Common myeloid progenitor, CD34-positive (primary cell): ENCODE measurements around the gene CCDC85C.

Experiments
- CTCF ChIA-PET: fragments of 350-600 bp; sonication (Branson Sonifier 250); formaldehyde crosslinking; loops from one replicate; lab custom pipeline; 2021; ENCODE audit warnings: antibody characterized with exemption; lab: Charles Lee
- POLR2A ChIA-PET: fragments of 350-600 bp; sonication (Branson Sonifier 250); formaldehyde crosslinking; loops from one replicate; lab custom pipeline; 2021; ENCODE audit warnings: antibody characterized with exemption; lab: Charles Lee
- DNase-seq, 3 donors: peaks; one replicate each; pipeline versions ENCODE4 v3.0.0 to v3.0.0-alpha.2; 2013
- H3K27ac ChIP-seq, 2 experiments: 1 replicate in 1 of 2; 2 replicates in 1 of 2; pipeline ENCODE4 v1.7.0; 2013; ENCODE audit warnings: inconsistent platforms in 2 of 2, low read length in 2 of 2, mild to moderate bottlenecking in 2 of 2, low read depth in 1 of 2, moderate library complexity in 1 of 2; ENCODE audit not compliant: severe bottlenecking in 2 of 2, insufficient read depth in 1 of 2, poor library complexity in 1 of 2
- H3K27me3 ChIP-seq, 5 experiments: replicated peaks in 2 of 5; 1 replicate in 3 of 5; 2 replicates in 2 of 5; pipeline versions ENCODE4 v1.6.1 to v1.7.0; 2013; ENCODE audit warnings: low read length in 4 of 5, mild to moderate bottlenecking in 2 of 5, moderate library complexity in 2 of 5, inconsistent platforms in 1 of 5; ENCODE audit not compliant: insufficient read depth in 5 of 5, control insufficient read depth in 4 of 5
- H3K36me3 ChIP-seq, 4 experiments: 1 replicate in 2 of 4; 2 replicates in 2 of 4; pipeline versions ENCODE4 v1.6.1 to v1.7.0; 2013; ENCODE audit warnings: low read length in 3 of 4, control low read depth in 1 of 4, mild to moderate bottlenecking in 1 of 4; ENCODE audit not compliant: control insufficient read depth in 4 of 4, insufficient read depth in 4 of 4
- H3K4me1 ChIP-seq, 4 experiments: 1 replicate in 3 of 4; 2 replicates in 1 of 4; pipeline versions ENCODE4 v1.6.1 to v1.7.1; 2013; ENCODE audit warnings: low read length in 3 of 4, mild to moderate bottlenecking in 3 of 4, control low read depth in 1 of 4, inconsistent platforms in 1 of 4, moderate library complexity in 1 of 4; ENCODE audit not compliant: control insufficient read depth in 4 of 4, insufficient read depth in 4 of 4; ENCODE audit errors: control extremely low read depth in 1 of 4
- H3K4me3 ChIP-seq, 7 experiments: 1 replicate in 4 of 7; 2 replicates in 3 of 7; pipeline versions ENCODE4 v1.5.1 to v1.7.0; 2013; ENCODE audit warnings: mild to moderate bottlenecking in 7 of 7, low read length in 6 of 7, moderate library complexity in 6 of 7, inconsistent platforms in 2 of 7, low read depth in 2 of 7, control low read depth in 1 of 7; ENCODE audit not compliant: insufficient read depth in 4 of 7, control insufficient read depth in 1 of 7; ENCODE audit errors: extremely low read depth in 1 of 7
- H3K9me3 ChIP-seq, 5 experiments: 1 replicate in 4 of 5; 2 replicates in 1 of 5; pipeline versions ENCODE4 v1.6.1 to v1.7.1; 2013; ENCODE audit warnings: low read length in 4 of 5, mild to moderate bottlenecking in 2 of 5, inconsistent platforms in 1 of 5, low read depth in 1 of 5, moderate library complexity in 1 of 5; ENCODE audit not compliant: control insufficient read depth in 4 of 5, insufficient read depth in 2 of 5; ENCODE audit errors: control extremely low read depth in 1 of 5
- WGBS: methylation state at CpG from one replicate; pipeline ENCODE4 v1.1.5; 2013; ENCODE audit not compliant: insufficient coverage; 5-methylcytosine and 5-hydroxymethylcytosine counted together

Gene CCDC85C

DNA sequence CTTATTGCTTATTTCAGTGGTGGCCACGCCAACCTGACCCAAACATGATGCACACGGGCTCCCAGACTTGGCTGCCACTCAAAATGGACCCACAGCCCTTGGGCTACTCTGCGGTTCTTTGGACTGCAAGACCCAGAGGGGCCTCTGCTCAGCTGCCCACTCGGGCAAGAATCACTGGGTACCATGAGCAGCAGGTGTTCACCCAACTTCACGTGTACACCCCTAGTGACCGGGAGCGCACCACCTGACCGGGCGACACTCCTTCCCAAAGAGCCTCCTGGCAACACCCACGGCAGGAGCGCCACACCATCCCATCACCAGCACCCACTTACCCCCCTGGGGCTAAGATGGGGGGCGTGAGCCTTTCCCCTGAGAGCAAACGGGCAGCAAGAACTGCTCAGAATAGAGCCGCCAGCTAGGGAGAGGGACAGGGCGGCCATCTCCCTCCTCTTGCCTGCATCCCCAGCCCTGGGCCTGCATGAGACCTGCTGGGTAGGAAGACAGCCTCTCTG is 90.8 kb downstream of the CCDC85C start:
- no peaks in the 10 kb centered on the region for H3K4me1 ChIP-seq
- peaks cover 8 to 43% (median 37%) of the 10 kb centered on the region in 4 experiments for H3K36me3 ChIP-seq
- ChIA-PET POLR2A (no interaction called here), CTCF (interaction anchor here (1.2 kb wide), 1 partner anchor 363 kb away, joined by 3 read pairs; no protein-coding TSS in a partner anchor)
- DNase-seq = no peak
- 89% methylated on average over 6 of the region's 15 CpGs for WGBS
- no peak overlapping the region for H3K27ac ChIP-seq
- no peaks in the 10 kb centered on the region for H3K27me3 ChIP-seq
- H3K9me3 ChIP-seq = no peaks in the 10 kb centered on the region
- H3K4me3 ChIP-seq = no peak overlapping the region

DNA sequence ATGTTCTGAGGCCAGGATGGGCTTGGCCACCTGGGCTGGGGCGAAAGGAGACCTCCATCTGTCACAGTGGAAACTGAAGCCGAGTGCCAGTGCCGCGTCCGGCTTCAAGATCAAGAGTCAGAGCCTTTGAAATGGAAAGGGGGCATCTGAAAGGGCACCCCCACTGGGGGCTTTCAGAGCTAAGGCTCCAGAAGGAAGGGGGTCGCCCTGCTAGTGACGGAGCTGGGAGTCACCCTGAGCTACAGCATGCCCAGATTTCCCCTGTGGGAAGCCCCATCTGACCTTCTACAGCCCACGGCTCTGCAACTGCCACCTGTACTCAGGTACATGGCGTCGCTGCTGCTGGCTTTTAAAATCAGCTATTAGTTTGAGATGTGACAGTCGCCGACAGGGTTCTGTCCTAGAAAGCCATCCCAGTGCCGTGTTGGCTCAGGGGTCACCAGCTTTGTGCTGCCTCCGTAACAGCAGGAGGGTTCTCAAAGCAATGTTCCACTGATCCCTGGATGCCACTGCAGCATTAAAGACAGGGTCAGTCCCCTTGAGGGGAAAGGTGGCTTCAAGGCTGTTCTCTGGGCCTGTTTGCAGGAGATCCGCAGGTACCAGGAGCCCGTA is 91.3 kb downstream of the CCDC85C start:
- POLR2A ChIA-PET = no interaction called here
- H3K4me3 ChIP-seq = no peak overlapping the region
- H3K27ac ChIP-seq = no peak overlapping the region
- DNase-seq = no peak
- CTCF ChIA-PET = interaction anchor here (0.6 to 1.2 kb wide), 3 partner anchors 19 to 372 kb away, joined by 3 read pairs; no protein-coding TSS in a partner anchor
- H3K27me3 ChIP-seq = no peaks in the 10 kb centered on the region
- peaks cover 13 to 49% (median 43%) of the 10 kb centered on the region in 4 experiments for H3K36me3 ChIP-seq
- WGBS = 98% methylated on average over 16 of the region's 16 CpGs
- no peaks in the 10 kb centered on the region for H3K4me1 ChIP-seq
- no peaks in the 10 kb centered on the region for H3K9me3 ChIP-seq

DNA sequence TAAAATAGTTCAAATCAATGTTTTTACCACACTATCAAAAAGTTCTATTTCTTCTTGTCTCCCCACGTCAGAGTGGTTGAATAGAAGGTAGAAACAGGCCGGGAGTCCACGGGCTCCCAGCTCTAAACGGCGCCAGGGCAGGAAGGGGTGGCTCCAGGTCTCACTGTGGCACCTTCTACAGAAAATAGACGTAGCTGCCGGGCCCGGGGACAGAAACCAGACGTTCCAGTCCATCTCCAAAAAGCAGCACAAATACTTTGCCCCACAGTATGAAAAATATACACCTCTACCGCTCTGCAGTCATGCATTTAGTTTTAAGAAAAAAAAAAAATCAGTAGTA is 91.9 kb downstream of the CCDC85C start:
- peaks cover 13 to 55% (median 48%) of the 10 kb centered on the region in 4 experiments for H3K36me3 ChIP-seq
- WGBS = 100% methylated on average over 5 of the region's 10 CpGs
- H3K27ac ChIP-seq = no peak overlapping the region
- no peak overlapping the region for H3K4me3 ChIP-seq
- no peaks in the 10 kb centered on the region for H3K9me3 ChIP-seq
- no peak for DNase-seq
- ChIA-PET CTCF (interaction anchor here (0.6 to 1.1 kb wide), 2 partner anchors 18 to 373 kb away, joined by 3 read pairs; no protein-coding TSS in a partner anchor), POLR2A (interaction anchor here (0.5 kb wide), 1 partner anchor 340 kb away, joined by 3 read pairs; no protein-coding TSS in a partner anchor)
- H3K4me1 ChIP-seq = no peaks in the 10 kb centered on the region
- H3K27me3 ChIP-seq = no peaks in the 10 kb centered on the region

DNA sequence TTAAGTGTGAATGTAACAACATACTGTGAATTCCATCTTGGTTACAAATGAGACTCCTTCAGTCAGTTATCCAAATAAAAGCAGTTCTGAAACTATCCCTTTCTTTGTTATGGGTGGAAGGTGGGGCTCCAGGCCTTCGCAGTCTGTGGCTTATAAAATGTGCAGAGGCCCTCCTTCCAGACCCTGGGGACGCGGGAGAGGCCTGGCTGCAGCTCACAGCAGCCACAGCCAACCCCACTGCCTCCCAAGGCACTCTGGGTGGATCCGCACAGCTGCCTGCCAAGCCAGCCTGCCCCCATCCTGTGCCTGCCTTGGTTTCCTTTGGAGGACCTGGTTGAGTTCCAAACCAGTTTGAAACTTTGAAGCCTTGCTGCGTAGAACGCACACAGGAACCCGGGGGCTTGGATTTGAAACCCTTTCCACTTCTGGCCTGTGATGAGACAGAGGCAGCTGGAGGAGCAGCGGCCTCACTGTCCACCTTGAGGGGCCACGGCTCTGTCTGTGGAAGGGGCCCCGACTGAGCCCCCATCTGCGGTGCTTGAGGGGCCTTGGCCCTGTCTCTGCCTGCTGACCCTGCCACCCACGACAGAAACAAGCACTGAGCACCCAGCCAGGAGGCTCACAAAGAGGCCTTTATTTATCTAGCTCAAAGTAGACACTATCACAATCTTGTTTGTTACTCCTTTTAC is 92.4 kb downstream of the CCDC85C start:
- Histone ChIP-seq H3K27ac (no peak overlapping the region), H3K9me3 (no peaks in the 10 kb centered on the region), H3K4me3 (no peak overlapping the region), H3K27me3 (no peaks in the 10 kb centered on the region), H3K4me1 (no peaks in the 10 kb centered on the region), H3K36me3 (peaks cover 13 to 60% (median 53%) of the 10 kb centered on the region in 4 experiments)
- 95% methylated on average over 9 of the region's 12 CpGs for WGBS
- CTCF ChIA-PET = interaction anchor here (1.1 kb wide), 1 partner anchor 18 kb away, joined by 3 read pairs; no protein-coding TSS in a partner anchor
- POLR2A ChIA-PET = interaction anchor here (0.5 kb wide), 1 partner anchor 341 kb away, joined by 3 read pairs; no protein-coding TSS in a partner anchor
- no peak for DNase-seq

DNA sequence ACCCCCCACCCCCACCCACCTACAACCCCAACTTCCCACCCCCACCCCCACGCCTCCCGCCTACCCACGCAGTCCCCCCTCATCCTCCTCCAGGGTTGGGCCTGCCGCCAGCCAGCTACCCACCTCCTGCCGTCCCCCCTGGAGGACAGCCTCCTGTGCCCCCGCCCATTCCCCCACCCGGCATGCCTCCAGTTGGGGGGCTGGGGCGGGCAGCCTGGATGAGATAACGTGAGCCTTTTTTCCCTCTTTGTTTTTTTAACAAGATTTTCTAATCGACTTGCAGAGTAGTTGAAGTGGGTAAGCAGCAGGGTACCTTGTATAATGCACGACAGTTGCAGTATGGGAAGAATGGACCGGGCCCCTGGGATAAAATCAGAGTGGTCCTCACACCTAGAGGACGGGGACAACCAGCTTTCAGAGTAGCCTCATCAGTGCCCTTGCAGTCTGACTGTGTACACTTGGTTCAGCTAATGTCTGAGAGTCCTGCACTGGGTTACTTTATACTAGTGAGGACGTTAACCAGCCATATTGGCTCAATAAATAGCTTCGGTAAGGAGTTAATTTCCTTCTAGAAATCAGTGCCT is 93.4 kb downstream of the CCDC85C start:
- Histone ChIP-seq H3K4me1 (no peaks in the 10 kb centered on the region), H3K9me3 (no peaks in the 10 kb centered on the region), H3K27me3 (no peaks in the 10 kb centered on the region), H3K4me3 (no peak overlapping the region), H3K36me3 (peaks cover 13 to 69% (median 61%) of the 10 kb centered on the region in 4 experiments), H3K27ac (no peak overlapping the region)
- WGBS = 96% methylated on average over 11 of the region's 15 CpGs
- POLR2A ChIA-PET = no interaction called here
- CTCF ChIA-PET = interaction anchor here (0.6 kb wide), 1 partner anchor 124 kb away, joined by 3 read pairs; no protein-coding TSS in a partner anchor
- DNase-seq = no peak

DNA sequence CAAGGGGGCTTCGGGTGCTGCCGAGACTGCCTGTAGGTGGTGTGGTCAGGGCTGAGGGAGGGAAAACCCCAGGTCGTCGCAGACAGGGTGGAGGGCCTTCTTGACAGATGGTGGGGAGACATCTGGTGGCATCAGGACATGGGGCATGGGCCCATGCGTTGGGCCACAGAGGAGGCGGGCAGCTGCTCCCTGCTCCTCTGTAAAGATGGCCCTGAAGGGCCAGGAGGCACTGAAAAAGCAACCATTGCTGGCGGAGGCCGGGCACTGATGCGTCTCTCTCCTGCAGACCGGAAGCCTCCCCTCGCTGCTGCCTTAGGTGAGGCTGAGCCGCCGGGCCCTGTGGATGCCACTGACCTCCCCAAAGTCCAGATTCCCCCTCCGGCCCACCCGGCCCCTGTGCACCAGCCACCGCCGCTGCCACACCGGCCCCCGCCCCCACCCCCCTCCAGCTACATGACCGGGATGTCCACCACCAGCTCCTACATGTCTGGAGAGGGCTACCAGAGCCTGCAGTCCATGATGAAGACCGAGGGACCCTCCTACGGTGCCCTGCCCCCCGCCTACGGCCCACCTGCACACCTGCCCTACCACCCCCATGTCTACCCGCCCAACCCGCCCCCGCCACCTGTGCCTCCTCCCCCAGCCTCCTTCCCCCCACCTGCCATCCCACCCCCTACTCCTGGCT is 94.0 kb downstream of the CCDC85C start:
- CTCF ChIA-PET = no interaction called here
- H3K27ac ChIP-seq = no peak overlapping the region
- WGBS = 97% methylated on average over 9 of the region's 27 CpGs
- POLR2A ChIA-PET = no interaction called here
- no peak for DNase-seq
- no peaks in the 10 kb centered on the region for H3K4me1 ChIP-seq
- H3K27me3 ChIP-seq = no peaks in the 10 kb centered on the region
- H3K9me3 ChIP-seq = no peaks in the 10 kb centered on the region
- peaks cover 13 to 76% (median 65%) of the 10 kb centered on the region in 4 experiments for H3K36me3 ChIP-seq
- no peak overlapping the region for H3K4me3 ChIP-seq
